NCI-H1694 (cell line): ENCODE data around the gene SCAPER.
"Not testable (repeated sequence)": the region's sequence is repeated elsewhere in the genome, so short reads cannot be mapped to it uniquely, and the experiment has no call there.

Experiments used
- DNase-seq: peaks from one replicate; lab custom pipeline; 2025; lab: John Stamatoyannopoulos, UW

SCAPER gene

DNA sequence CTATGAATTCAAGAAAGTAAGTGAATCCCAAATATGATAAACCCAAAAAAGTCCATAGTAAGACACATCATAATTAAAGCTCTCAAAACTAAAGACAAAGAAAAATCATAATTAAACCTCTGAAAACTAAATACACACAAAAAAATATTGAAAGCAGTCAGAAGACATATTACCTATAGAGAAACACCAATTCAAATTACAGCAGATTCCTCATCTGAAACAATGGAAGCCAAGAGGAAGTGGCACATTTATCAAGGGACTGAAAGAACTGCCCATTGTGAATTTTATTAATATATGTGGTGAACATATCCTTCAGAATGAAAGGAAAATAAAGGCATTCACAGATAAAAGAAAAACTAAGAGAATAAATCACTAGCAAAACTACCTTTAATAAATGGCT, 128.2 kb downstream of the SCAPER start:
- no peak for DNase-seq

DNA sequence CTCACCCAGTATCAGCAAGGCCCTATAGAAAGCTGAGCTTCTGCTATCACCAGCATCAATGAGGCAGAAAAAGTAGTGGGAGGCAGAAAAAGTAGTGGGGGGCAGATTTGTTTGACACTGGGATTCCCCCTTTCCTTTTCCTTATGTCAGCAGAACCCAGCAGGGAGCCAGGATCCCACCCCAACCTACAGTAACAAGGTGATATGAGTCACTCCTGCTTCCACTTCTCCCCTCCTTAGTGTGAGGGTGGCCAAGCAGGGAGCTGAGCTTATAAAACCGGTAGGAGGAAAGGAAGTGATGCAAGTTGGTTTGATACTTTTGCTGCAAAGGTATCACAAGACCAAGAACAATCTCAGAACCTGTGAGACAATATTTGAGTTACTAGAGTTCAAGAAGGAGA, 128.7 kb downstream of the SCAPER start:
- no peak for DNase-seq

DNA sequence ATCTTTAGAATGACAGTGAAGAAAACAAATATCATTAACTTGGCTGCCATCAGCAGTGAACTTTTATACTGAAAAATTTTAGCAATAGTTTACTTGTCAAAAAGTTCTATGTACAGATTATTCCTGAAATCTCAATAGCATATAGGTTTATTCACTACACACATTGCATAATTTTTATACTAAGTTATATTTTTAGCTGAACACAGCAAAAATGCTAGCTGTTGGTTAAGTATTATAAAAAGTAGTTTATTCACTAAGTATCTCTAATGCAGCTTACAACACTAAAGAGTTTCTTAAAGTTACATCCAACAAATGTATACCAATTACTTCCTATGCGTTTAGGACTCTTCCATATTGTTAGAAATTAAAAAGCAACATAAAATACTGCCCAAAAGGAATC, 131.9 kb downstream of the SCAPER start:
- no peak for DNase-seq

DNA sequence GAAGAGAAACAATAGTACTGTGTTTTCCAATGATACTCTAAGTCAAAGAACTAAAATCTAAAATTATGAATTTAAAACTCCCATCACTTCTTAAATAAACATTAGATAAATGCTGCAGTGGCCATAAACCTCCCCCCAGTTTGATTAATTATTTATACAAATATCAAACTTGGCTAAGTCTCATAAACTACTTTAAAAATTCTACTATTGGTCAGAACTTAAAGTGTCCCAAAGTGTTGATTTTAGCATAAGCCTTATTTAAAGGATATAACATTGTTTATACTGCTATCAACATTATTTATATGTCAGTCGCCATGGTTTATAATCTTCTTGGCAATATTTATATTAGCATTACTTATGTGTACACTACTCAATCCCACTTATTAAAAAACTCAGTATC, 132.4 kb downstream of the SCAPER start:
- DNase-seq, result no peak

DNA sequence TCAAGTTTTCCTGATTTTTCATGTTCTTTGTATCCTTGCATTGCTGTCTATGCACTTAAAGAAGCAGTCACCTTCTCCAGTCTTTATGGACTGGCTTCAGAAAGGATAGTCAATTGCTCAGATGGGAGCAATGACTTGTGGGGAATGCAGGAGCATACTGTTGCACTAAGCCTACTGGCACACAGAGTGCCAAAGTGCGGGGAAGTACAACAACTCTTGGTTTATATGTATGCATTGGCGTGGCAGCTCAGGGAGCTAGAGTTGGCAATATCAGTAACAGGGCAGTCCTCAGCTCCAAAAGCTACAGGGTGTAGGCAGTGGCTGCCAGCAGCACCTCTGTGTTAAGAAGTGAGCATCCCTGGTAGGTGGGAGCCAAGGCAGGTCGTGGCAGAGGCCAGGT, 141.1 kb downstream of the SCAPER start:
- no peak for DNase-seq

DNA sequence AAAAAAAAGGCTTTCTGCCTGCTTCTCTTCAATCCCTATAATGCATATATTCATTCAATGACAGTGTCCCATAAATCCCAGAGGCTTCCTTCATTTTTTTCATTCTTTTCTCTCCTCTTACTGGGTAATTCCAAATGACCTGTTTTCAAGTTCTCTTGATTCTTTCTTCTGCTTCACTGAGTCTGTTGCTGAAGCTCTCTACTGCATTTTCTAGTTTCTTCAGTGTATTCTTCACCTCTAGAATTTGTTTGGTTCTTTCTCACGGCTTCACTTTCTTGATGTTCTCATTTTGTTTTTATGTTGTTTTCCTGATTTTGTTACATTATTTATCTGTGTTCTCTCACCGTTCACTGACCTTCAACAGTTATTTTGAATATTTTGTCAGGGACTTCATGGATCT, 141.6 kb downstream of the SCAPER start:
- no peak for DNase-seq

DNA sequence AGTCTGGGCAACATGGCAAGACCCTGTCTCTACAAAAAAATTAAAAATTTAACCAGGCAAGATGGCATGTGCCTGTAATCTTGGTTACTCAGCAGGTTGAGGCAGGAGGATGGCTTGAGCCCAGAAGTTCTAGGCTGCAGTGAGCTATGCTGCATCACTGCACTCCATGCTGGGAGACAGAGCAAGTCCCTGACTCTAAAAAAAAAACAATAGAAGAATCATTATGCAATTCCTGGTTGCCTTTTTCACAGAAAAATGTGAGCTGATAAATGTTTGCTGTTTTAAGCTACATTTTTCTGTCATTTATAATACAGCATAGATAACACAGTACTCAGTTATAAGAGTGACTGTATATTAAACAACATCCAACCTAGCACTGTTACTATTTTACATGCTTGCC, 148.8 kb downstream of the SCAPER start:
- no peak for DNase-seq

DNA sequence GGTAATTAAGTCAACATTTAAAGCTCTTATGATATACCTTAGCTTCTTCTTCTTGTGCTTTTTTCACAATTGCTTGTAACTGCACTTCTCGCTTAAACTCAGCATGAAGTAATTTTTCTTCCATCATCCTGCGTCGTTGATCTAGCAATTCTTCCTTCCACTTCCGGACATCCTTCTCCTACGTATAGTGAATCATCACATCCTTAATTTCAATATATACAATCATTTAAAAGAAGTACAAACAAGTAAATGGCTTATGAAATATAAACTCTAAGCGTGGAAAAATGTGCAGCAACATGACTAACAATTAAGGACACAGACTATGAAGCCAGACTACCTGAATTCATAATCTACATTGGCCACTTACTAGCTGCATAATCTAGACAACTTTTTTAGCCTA, 151.4 kb downstream of the SCAPER start:
- DNase-seq, result no peak

DNA sequence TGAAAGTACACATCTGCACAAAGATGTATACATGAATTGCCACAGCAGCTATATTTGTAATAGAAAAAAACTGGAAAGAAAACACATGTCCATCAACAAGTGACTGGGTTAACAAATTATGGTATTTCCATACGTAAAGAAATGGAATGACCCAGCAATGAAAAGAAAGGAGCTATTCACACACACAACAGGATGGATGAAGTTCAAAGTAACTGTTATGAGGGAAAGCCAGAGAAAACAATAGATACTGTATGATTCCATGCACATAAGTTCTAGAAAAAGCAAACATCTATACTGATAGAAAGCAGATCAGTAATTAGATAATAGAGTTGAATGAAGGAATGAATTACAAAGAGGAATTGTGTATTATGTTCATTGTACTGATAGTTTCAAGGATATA, 152.0 kb downstream of the SCAPER start:
- DNase-seq, result no peak

DNA sequence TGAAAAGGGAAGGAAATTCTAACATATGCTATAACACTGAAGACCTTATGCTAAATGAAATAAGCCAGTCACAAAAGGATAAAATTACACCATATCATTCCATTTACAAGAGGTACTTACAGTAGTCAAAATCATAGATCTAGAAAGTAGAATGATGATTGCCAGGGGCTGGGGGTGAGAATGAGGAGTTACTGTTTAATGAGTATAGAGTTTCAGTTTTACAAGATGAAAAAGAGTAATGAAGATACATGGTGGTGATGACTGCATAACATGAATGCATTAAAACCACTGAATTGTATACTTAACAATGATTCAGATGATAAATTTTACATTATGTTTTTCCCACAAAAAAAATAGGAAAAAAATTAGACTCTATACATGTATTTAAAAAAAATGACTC, 152.6 kb downstream of the SCAPER start:
- DNase-seq, result no peak

DNA sequence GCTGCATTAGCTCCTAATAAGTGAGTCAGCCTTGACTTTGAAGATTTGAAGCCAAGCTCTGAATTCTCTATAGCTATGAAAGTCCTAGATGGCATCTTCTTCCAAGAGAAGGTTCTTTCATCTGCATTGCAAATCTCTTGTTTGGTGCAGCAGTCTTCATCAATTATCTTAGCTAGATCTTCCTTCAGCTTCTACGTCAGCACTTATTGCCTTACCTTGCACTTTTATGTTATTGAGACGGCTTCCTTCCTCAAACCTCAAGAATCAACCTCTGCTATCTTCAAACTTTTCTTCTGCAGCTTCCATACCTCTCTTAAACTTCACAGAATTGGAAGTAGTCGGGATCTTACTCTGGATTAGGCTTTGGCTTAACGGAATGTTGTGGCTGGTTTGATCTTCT, 167.6 kb downstream of the SCAPER start:
- no peak for DNase-seq

DNA sequence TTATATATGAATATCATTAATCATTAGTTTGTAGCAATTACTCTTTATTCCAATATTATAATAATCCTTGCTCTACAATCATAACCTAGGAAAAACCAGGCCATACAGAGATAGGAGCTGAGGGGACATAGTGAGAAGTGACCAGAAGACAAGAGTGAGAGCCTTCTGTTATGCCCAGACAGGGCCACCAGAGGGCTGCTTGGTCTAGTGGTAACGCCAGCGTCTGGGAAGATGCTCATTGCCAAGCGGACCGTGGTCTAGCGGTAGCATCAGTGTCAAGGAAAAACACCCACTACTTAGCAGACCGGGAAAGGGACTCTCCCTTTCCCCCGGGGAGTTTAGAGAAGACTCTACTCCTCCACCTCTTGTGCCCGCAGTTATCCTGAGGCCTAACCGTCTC, 172.8 kb downstream of the SCAPER start:
- DNase-seq, result not testable (repeated sequence)

DNA sequence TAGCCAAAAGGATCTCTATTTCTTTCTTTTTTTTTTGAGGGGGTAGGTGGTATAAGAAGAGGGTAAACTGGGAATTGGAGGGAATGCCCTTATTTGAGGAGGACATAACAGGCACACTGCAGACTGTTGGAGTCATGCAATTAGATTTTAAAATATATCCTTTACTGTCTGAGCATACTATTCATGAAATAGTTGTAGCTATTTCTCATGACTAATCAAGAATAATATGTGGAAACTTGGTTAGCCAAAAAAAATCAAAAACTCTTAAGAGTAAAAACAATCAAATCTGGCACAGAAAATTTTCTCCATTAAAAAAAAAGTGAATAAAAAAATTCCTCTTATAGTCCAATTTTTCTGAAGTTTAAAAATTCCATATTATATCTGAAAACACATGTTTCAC, 174.9 kb downstream of the SCAPER start:
- no peak for DNase-seq

DNA sequence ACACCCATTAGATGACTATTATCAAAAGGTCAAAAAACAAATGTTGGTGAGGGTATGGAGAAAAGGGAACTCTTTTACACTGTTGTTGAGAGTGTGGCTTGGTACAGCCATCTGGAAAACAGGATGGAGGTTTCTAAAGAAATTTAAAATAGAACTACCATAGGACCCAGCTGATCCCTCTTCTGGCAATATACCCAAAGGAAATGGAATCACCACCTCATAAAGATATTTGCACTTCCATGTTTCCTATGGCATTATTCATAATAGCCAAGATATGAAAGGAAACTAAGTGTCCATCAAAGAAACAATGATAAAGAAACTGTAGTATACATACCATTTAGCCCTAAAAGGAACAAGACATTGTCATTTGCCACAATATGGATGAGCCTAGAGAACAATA, 186.3 kb downstream of the SCAPER start:
- no peak for DNase-seq

DNA sequence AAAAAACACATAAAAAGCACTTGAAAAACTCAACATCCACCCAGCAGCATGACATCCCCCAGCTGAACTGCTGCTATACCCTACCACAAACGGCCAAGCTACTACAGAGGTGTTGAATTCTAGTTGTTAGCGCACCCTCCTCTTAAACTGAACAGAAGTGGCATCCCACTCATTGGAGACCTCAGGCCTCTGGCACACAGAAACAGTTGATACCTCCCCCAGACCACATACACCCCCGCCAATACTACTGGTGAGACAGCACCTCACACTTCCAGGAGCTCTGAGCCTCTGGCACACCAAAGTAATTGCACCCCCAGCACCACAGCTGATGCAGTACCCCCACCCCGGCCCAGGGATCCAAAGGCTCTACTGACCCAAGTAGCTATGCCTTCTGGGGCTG, 190.2 kb downstream of the SCAPER start:
- no peak for DNase-seq

DNA sequence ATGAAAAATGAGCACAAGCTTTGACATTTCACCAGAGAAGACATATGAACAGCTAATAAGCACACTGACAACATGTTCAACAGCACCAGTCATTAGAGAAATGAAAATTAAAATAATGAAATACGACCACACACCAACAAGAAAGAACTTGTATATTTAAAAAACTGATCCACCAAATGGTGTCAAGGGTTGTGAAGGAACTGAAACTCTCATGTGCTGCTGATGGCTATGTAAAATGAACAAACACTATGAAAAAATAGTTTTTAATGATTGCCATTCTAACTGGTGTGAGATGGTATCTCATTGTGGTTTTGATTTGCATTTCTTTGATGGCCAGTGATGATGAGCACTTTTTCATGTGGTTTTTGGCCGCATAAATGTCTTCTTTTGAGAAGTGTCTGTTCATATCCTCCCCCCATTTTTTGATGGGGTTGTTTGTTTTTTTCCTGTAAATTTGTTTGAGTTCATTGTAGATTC, 193.8 kb downstream of the SCAPER start:
- no peak for DNase-seq

DNA sequence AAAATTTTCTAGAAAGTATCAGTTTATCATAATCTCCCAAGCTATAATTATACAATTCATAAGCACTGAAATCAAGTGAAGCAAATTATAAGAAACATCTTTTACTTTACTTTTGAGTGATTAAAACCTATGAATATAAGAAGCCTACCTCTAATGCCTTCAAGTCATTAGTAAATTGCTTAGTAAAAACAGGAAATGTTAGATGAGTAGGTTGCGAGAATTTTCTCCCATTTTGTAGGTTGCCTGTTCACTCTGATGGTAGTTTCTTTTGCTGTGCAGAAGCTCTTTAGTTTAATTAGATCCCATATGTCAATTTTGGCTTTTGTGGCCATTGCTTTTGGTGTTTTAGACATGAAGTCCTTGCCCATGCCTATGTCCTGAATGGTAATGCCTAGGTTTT, 201.1 kb downstream of the SCAPER start:
- not testable (repeated sequence) for DNase-seq

DNA sequence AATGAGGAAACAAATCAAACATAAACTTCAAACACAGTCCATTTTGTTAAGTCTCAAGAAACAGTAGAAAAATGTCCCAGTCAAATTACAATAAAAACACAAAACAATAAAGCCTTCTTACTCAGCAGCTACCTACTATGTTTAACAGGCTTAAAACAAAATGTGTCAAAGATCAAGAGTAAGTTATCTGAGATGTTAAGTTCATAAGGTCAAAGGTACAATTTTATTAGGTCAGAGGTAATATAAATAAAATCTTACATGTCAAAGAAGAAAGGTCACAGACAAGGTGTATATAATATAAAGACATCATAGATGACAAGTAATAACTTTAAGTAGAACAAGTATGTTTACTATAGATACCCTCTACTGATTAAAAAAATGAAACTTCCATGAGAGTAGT, 208.3 kb downstream of the SCAPER start:
- no peak for DNase-seq

DNA sequence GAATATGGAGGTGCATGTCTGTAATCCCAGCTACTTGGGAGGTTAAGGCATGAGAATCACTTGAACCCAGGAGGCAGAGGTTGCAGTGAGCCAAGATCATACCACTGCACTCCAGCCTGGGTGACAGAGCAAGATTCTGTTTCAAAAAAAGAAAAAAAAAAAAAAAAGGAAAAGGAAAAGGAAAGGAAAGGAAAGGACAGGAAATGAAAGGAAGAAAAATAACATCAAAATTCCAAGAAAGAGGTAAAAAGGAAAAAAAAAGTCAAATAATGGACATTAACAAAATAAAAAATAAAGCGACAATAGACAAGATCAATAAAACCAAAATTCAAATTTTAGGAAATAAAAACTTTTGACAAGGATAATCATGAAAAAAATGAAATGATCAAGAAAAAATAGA, 212.6 kb downstream of the SCAPER start:
- not testable (repeated sequence) for DNase-seq

DNA sequence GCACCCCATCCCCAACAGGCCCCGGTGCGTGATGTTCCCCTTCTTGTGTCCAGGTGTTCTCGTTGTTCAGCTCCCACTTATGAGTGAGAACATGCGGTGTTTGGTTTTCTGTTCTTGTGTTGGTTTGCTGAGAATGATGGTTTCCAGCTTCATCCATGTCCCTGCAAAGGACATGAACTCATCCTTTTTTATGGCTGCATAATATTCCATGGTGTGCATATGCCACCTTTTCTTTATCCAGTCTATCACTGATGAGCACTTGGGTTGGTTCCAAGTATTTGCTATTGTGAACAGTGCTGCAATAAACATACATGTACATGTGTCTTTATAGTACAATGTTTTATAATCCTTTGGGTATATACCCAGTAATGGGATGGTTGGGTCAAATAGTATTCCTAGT, 217.5 kb downstream of the SCAPER start:
- not testable (repeated sequence) for DNase-seq

DNA sequence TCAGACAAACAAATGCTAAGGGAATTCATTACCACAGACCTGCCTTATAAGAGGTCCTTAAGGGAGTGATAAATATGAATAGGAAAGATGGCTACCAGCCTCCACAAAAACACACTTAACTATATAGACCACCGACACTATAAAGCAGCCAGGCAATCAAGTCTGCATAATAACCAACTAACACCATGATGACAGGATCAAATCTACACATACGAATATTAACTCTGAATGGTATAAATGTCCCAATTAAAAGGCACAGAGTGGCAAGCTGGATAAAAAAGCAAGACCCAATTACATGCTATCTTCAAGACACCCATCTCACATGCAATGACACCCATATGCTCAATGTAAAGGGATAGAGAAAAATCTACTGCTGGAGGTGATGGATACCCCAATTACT, 221.1 kb downstream of the SCAPER start:
- DNase-seq, result no peak

DNA sequence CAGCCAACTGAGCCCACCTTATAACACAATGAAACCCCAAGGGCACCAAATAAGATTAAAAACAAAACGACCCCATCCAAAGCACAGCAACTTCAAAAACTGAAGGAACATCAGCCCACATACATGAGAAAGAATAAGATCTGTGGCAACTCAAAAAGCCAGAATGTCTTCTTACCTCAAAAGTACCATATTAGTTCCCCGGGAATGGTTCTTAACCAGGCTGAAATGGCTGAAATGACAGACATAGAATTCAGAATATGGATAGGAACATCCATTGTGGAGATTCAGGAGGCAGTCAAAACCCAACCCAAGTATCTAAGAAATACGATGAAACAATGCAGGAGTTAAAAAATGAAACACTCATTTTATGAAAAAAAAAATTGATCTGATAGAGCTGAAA, 222.3 kb downstream of the SCAPER start:
- no peak for DNase-seq

DNA sequence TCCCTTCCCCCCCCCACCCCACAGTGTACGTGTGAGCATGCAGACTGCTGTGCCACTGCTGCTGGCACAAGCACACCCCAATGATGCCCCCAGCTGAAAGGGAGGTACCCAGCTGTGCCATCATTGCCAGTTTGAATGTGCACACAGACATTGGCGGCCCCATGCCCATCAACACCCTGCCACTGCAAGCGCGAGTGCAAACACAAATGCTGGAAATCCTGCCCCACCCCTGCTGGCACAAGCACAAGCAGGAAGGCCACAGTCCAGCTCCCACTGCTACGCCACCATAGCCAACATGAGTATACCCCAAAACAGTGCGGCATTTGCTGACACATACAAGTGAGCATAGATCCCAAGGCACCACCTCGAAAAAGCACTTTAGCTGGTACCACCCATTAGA, 222.9 kb downstream of the SCAPER start:
- no peak for DNase-seq

DNA sequence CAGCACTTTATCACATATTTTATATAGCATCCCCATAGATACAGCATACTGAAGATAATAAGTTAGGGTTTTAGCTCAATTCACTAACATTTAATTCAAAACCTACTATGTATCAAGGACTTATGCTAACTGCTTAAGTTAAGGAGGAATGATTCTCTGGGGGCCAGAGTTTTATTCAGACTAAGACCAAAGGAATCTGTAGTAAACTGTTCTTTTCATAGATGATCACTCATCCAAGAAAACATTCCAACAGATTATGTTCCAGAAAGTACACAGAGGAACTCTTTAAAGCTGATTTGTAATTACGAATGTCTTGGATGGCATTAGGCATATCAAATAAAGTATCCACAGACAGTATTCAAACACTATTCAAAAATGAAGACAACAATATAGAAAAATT, 226.4 kb downstream of the SCAPER start:
- no peak for DNase-seq

DNA sequence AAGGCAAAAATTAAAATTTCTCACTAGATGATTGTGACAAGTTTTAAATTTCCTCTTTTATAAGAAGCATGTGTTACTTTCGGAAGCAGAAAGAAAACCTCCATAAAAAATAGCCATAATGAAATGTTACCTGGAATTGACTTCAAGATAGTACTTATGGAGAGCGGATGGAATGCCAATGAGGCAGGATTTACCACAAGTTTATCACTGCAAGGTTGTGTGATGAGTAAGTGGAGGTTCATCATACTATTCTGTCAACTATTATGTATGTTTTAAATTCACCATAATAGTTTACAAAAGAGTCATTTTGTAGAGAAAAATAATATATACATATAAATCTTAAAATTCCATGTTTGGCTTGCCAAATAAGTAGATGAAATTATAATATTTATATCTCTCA, 230.3 kb downstream of the SCAPER start:
- no peak for DNase-seq
